Measurements from ENCODE around the gene BRK1.

- TF ChIP-seq CTCF (IDR thresholded peaks at IDR 0.05) (no peak), EZH2 (IDR thresholded peaks at IDR 0.05; ENCODE audit: borderline replicate concordance, insufficient read depth, low read depth, low read length, poor library complexity, severe bottlenecking) (no peak)
Observed at GRCh38 chr3:10085738-10086137, 29.7 kb upstream of the BRK1 start.
